Measurements from ENCODE around the gene ARAP2.

The ARAP2 gene

GRCh38 chr4:36099509-36099908, 144.8 kb downstream of the ARAP2 start:
- no peak for DNase-seq

DNA sequence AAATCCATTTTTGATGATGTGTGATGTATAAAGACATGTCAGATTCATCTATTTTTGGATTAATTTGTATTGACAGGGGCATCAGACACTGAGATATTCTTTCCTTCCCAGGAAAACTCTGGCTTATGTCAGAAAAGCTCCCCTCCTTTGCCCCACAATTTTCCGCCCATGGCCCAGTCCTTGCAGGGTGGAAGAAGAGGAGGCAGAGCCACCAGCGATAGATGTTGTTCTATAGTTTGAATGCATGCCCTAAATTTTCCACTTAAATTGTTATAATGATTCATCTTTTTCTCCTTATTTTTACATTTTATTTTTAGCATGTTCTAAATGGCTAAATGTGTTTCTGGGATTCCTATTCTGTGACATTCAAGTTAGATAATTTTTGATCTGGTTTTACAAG, 149.3 kb downstream of the ARAP2 start:
- DNase-seq = no peak

- no peak for DNase-seq
These were observed 152.3 kb downstream of the ARAP2 start for GRCh38 chr4:36091997-36092396.

DNA sequence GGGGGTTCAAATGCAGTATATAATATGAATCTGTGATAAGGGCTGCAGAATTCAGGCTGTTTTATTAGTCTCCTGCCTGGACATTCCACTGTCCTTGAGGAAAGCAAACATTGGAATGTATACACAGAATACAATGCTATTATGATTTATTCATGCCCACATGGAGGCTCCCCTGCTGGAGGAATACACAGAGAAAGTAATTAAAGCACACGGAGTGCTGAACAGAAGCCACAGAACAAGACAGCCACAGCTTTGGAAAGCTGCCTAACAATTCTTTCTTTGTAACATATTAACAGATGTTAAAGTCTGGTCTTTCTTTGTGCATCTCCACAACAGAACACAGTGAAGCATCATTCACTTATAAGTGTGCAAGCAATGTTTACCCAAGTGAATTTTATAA, 155.8 kb downstream of the ARAP2 start:
- DNase-seq = no peak

DNA sequence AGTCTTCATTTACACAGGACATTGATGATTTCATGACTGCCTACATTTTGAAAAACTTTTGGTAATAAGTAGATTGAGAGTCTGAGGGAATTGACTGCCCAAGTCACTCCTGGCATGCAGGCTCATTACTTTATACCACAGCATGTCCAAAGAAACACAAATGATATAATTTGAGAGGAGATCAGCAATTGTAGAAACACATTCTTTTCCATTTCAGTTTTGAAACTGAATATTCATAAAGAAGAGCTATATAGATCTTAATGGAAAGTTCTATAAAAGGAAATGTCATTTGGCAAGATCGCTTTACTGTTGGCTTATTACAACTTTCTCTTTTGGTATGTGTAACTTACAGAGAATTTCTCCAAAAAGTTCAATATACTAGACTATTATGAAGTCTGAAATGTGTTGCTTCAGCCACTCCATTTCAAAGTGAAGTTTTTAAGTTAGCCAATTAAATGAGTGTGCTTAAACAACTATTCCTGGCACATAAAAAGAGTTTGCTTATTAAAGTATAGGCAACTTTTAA, 158.0 kb downstream of the ARAP2 start:
- no peak for DNase-seq

DNA sequence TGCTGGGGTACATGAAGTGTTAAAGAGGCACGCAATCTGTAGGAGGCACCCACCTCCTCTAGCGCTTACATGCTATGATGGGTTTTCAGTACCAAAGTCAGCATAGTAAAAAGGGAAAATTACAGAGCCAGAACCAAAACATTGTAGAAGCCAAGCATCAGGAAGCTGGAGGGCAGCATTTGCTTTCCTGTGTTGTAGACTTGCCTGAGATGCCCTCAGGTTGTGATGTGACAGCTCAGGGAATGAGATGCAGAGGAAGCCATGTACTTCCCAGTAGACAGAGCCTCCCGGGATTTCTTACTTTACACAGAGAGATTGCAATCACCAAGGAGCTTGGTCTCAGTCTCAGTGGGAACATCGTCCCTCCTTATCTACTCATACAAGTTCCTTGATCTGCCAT, 161.5 kb downstream of the ARAP2 start:
- DNase-seq = no peak

DNA sequence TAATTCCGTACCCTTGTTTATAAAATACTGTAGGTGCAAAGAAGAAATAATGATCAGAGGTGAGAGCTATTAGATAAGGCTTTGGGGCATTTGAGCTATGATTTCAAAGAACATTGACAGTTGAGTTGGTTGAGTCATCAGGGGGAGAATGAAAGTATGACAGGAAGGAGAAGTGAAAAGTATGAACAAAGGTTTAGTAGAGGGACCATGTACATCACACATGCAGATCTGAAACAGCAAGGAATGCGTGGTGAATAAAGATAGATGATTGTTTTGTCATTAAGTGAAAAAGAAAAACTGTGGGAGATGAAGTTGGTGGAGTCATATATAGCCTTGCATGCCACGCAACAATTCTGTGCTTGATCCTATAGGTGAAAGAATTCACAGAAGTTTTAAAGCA, 163.1 kb downstream of the ARAP2 start:
- DNase-seq = no peak

GRCh38 chr4:36079666-36080065, 164.6 kb downstream of the ARAP2 start:
- DNase-seq = no peak

GRCh38 chr4:36078319-36078718, 166.0 kb downstream of the ARAP2 start:
- no peak for DNase-seq

DNA sequence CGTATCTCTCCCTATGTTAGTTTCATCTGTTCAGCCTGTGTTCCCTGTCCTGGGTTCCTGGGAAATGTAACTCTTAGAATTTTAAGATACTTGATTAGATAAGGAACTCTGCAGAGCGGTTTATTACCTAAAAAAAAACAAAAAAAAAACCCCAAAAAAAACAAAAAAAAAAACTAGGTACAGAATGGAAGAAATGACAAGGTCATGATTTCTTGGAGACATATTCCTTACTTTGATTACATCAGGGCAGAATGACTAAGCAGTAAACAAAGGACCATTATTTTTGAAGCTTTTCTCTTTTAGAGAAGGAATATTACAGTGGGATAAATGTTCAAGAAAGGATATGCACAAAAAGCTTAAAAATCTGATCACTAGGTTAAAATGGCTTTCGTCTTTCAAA, 171.8 kb downstream of the ARAP2 start:
- DNase-seq = no peak

GRCh38 chr4:36067116-36067515, 177.2 kb downstream of the ARAP2 start:
- no peak for DNase-seq

DNA sequence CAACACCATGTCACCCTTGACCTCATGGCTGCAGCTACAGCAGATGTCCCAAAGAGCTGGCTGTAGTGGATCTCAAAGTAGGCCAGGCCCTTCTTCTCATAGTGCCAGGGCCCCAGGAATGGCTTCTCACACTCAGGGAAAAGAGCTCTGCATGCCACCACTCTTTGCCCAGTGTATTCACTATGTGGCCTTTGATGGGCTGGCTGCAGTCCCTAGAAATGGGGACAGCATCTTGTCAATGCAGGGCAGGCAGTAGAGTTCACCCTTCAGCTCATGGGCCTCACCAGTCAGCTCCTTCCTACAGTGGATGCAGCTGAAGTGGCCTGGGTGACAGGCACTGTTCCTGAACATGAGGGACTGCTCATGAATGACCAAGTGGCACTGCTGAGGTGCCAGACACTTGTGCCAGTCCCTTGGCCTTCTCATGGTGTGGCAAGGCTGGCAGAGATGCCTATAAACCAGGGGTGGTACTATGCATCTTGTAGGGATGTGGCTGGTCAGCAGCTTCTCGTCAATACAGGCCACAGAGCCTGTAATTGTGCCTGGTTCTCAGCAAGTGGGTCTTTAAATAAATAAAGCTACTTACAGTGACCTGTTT, 178.9 kb downstream of the ARAP2 start:
- no peak for DNase-seq

GRCh38 chr4:36064117-36064516, 180.2 kb downstream of the ARAP2 start:
- DNase-seq = no peak

GRCh38 chr4:36056136-36056535, 188.2 kb downstream of the ARAP2 start:
- no peak for DNase-seq

- DNase-seq = no peak
These were observed 189.5 kb downstream of the ARAP2 start for GRCh38 chr4:36054694-36055422.

DNA sequence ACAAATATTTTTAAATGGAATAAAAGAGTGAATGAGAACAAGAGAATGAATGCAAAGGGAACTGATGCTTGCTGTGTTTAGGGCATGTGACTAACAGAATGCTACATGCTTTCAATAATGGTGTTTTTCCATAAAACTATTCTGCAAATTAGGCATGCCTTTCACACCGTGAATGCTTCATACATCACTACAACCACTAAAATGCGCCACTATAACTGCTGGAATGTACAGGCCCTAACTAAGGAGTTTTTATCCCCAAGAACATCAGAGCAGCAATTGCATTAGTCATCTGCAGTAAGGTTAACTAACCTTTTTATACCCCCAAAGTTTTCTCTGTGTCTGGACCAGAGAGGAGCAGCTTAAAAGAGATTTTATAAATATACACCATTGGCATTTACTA, 190.4 kb downstream of the ARAP2 start:
- no peak for DNase-seq

DNA sequence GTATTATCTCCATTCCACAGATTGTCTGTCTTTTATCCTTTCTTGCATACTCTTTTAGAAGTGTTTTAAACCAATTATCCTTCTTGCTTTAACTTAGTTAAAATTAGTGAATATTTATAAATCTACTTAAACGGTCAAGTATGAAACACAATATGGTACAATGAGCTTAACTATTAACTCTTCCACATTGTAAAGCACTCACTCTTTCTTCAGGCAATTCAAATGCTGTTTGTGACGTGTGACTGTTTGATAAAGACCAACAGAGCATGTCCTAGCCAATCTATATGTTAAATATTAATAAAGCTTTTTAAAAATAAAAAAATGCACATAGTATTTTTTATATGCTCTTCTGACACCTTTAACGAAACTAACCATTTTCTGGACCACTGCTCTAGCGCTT, 192.7 kb downstream of the ARAP2 start:
- no peak for DNase-seq

- no peak for DNase-seq
These were observed 198.3 kb downstream of the ARAP2 start for GRCh38 chr4:36046026-36046425.

GRCh38 chr4:36043901-36044300, 200.4 kb downstream of the ARAP2 start:
- no peak for DNase-seq

- DNase-seq = no peak
These were observed 201.1 kb downstream of the ARAP2 start for GRCh38 chr4:36043241-36043640.

DNA sequence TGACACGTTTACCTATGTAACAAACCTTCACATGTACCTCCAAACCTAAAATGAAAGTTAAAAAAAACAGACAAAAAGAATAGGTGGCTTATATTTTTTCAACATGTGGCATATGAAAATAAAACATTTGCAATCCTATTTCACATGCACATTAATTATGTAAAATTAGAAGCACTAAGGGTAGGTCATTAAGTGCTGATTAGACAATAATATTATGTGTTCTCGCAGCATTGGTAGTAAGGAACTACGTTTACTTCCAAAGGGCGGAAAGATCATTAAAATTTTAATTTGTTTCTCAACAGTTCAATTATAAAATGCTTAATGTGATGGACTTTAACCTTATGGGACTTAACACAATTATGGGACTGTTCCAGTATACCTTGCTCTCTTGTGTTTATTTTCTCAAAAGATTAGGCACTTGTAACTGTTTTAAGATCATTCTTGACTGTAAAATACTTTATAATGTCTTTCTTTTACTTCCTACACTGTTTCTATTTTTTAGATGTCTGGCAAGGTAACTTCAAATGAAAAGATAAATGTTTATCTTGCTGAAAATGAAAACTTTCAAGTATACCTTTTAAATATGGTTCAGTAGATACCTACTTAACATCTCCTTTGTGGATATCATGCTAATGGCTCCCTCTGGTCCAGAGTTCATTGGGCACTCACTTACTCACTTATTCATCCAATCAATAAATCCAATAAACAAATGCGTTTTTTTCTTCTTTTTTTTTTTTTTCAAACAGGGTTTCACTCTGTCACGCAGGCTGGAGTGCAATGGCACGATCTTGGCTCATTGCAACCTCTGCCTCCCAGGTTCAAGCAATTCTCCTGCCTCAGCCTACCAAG, 202.0 kb downstream of the ARAP2 start:
- DNase-seq = no peak

- DNase-seq = no peak
These were observed 203.0 kb downstream of the ARAP2 start for GRCh38 chr4:36041340-36041739.

GRCh38 chr4:36039026-36039425, 205.3 kb downstream of the ARAP2 start:
- no peak for DNase-seq

DNA sequence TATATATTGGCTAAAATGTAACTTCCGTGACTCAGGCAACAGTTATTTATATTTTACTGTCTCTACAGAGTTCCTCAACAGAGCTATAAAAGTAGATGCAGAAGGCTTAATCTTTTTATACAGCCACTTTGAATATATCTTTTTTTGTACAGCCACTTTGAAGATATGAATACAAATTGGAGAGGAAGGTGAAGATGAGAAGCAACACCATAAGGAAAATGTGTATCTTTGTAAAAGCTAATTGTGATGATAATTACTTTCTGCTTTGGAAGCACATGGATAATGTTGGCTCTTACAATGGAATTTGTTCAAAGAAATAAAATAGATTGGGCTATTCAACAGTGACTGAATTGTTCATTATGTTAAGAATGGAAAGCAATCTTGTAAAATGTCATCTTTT, 205.8 kb downstream of the ARAP2 start:
- DNase-seq = no peak

Data from CD4-positive, alpha-beta T cell treated with Interleukin-21 for 1 hour (primary cell).